Heart right ventricle (tissue), 16 donors: Measurements from ENCODE around the gene TMEM18. TPM values are rescaled to one million over a fixed set of nuclear protein-coding genes. Genes with fewer than 3 reads are reported as not detected.
A peak's percentile ranks its signal among the peaks of the same experiment; 100 is the strongest.
"Not testable (repeated sequence)": the region's sequence is repeated elsewhere in the genome, so short reads cannot be mapped to it uniquely, and the experiment has no call there.

Experiments used
- ATAC-seq, 8 donors: fragments of 200-7000 bp; cut with Tn5 transposase; one replicate each; pipeline ENCODE4 v1.9.1; 2020; ENCODE audit warnings: mild to moderate bottlenecking in 8 of 8, moderate library complexity in 8 of 8, moderate number of reproducible peaks in 1 of 8
- DNase-seq, 2 donors: peaks; one replicate each; pipeline ENCODE4 v3.0.0-alpha.2; 2020
- H3K27ac ChIP-seq, 10 donors: fragments of 200-600 bp; sonication (generic) in 2 of 10; one replicate each; pipeline versions ENCODE4 v1.5.0 to v1.8.0; 2020 to 2022; ENCODE audit warnings: mild to moderate bottlenecking in 3 of 10
- H3K27me3 ChIP-seq, 7 donors: fragments of 200-600 bp; one replicate each; pipeline ENCODE4 v1.8.0; 2021 to 2022; ENCODE audit warnings: mild to moderate bottlenecking in 2 of 7
- H3K36me3 ChIP-seq, 9 donors: fragments of 200-600 bp; sonication (generic) in 1 of 9; one replicate each; pipeline versions ENCODE4 v1.5.0 to v1.8.0; 2020 to 2022; ENCODE audit warnings: mild to moderate bottlenecking in 2 of 9
- H3K4me1 ChIP-seq, 9 donors: fragments of 200-600 bp; sonication (generic) in 1 of 9; one replicate each; pipeline versions ENCODE4 v1.5.0 to v1.8.0; 2020 to 2022; ENCODE audit warnings: mild to moderate bottlenecking in 4 of 9
- H3K4me3 ChIP-seq, 10 donors: fragments of 200-600 bp; sonication (generic) in 2 of 10; one replicate each; pipeline versions ENCODE4 v1.5.0 to v1.8.0; 2020 to 2022; ENCODE audit warnings: mild to moderate bottlenecking in 7 of 10, moderate library complexity in 2 of 10
- H3K9me3 ChIP-seq, 11 donors: fragments of 200-600 bp in 10 of 11; sonication (generic) in 2 of 11; one replicate each; pipeline versions ENCODE4 v1.5.0 to v1.8.0; 2013 to 2022; ENCODE audit warnings: mild to moderate bottlenecking in 2 of 11, control low read depth in 1 of 11, moderate library complexity in 1 of 11
- CTCF ChIP-seq, 9 donors: fragments of 200-600 bp; sonication (generic) in 2 of 9; IDR thresholded peaks; one replicate each; pipeline versions ENCODE4 v1.5.0 to v1.8.0; 2021 to 2022; ENCODE audit warnings: antibody characterized with exemption in 9 of 9, mild to moderate bottlenecking in 5 of 9, moderate library complexity in 1 of 9
- WGBS, 2 donors: extraction: QIAGEN DNeasy Blood & Tissue Kit; methylation state at CpG; one replicate each; pipeline ENCODE4 v1.1.7; 2013; ENCODE audit warnings: inconsistent platforms in 1 of 2; 5-methylcytosine and 5-hydroxymethylcytosine counted together
- intact Hi-C, 10 donors: fragments of 100-400 bp; cut with DNase I; formaldehyde crosslinking; loops; one replicate each; pipeline versions ENCODE4 v1.11.1 to v1.14.2; 2022
- polyA plus RNA-seq, 2 donors: library from polyadenylated mRNA; stranded (reverse); fragments of 200-250 nt; gene quantifications; one replicate each; pipeline ENCODE4 v1.2.3, GENCODE V29; 2013
- total RNA-seq, 10 donors: library from RNA; stranded (reverse); fragmentation: NEBNext Ultra II Directional in 3 of 10; extraction: Animal tissue kit (Norgen Biotek cat#: 25700) in 3 of 10; gene quantifications; one replicate each; pipeline versions ENCODE4 v1.2.1 to v1.2.4, GENCODE V29; 2021 to 2023
- donor health status: Arrhythmogenic right ventricular cardiomyopathy.
- donor health status: ischemic (EF 13 %, LVEDD 7.1; RV severe dilation, severe dysfunction).
- donor health status: healthy with polysubstance abuse.
- donor health status: DM: no; HTN: yes; CAD: no.
- donor health status: DM: no; HTN: no; CAD: no.
- donor health status: ischemic (EF 25% LVEDD 6.9; RV normal size, moderate dysfunction).
- donor health status: ischemic (EF 25% LVEDD 5.7; RV mildly dilated, moderate dysfunction).
- donor health status: healthy.
- donor health status: DM: yes; HTN: yes; CAD: no.
- donor health status: Ischemic cardiomyopathy.
- donor health status: ischemic (EF 35%, LVEDD 5.7; RV mildly dilated, moderate dysfunction).
- donor health status: nonischemic (EF 11% LVEDD 7.7; RV severe dilation, severe dysfunction).
- donor health status: DM: yes; HTN: yes; CAD: no.
- donor health status: PGD.
- donor health status: ischemic (EF 29% LVEDD 5.4; RV normal size, mild dysfunction).
- donor health status: nonischemic (EF 23%, LVEDD 6.1; RV moderate dilation, normal function).

The TMEM18 gene
- total and polyA plus RNA-seq, 12 donors, result 10.1 to 21.9 (median 12.2) TPM

GRCh38 chr2:709138-709765 is 32.0 kb upstream of the TMEM18 start:
- intact Hi-C loops, result no loop called here
- TF ChIP-seq CTCF (IDR thresholded peaks at IDR 0.05), result no peak
- ATAC-seq (no peak), DNase-seq (no peak)
- no peaks in the 10 kb centered on the region for H3K36me3 ChIP-seq
- peaks cover 0 to 51% (median 36%) of the 10 kb centered on the region in 7 donors for H3K27me3 ChIP-seq
- WGBS, 2 donors, result 67 to 73% methylated on average over 23 of the region's 23 CpGs
- H3K4me1 ChIP-seq, result no peaks in the 10 kb centered on the region
- H3K27ac ChIP-seq, result no peak overlapping the region
- no peak overlapping the region for H3K4me3 ChIP-seq
- peaks cover 0 to 6% (median 0%) of the 10 kb centered on the region in 11 donors for H3K9me3 ChIP-seq

- no peak overlapping the region for H3K4me3 ChIP-seq
- H3K27me3 ChIP-seq, result peaks cover 0 to 45% (median 32%) of the 10 kb centered on the region in 7 donors
- 60 to 67% methylated on average over 18 of the region's 18 CpGs for WGBS, 2 donors
- H3K9me3 ChIP-seq, result peaks cover 0 to 8% (median 0%) of the 10 kb centered on the region in 11 donors
- H3K27ac ChIP-seq, result no peak overlapping the region
- DNase-seq (no peak), ATAC-seq (peak in 1 of 8 donors; percentile 33)
- no peaks in the 10 kb centered on the region for H3K4me1 ChIP-seq
- intact Hi-C loops, result no loop called here
- no peaks in the 10 kb centered on the region for H3K36me3 ChIP-seq
- TF ChIP-seq CTCF (IDR thresholded peaks at IDR 0.05), result no peak
These were observed 31.5 kb upstream of the TMEM18 start for GRCh38 chr2:708667-709066.

GRCh38 chr2:705971-706511 is 28.8 kb upstream of the TMEM18 start:
- intact Hi-C loops, result no loop called here
- no peaks in the 10 kb centered on the region for H3K4me1 ChIP-seq
- DNase-seq (no peak), ATAC-seq (no peak)
- 82 to 85% methylated on average over 7 of the region's 7 CpGs for WGBS, 2 donors
- H3K36me3 ChIP-seq, result no peaks in the 10 kb centered on the region
- no peak overlapping the region for H3K4me3 ChIP-seq
- H3K27me3 ChIP-seq, result peaks cover 0 to 18% (median 11%) of the 10 kb centered on the region in 7 donors
- H3K27ac ChIP-seq, result no peak overlapping the region
- H3K9me3 ChIP-seq, result peaks cover 0 to 8% (median 0%) of the 10 kb centered on the region in 11 donors
- no peak for TF ChIP-seq CTCF (IDR thresholded peaks at IDR 0.05)

GRCh38 chr2:702765-703164 is 25.6 kb upstream of the TMEM18 start:
- H3K9me3 ChIP-seq, result peaks cover 0 to 18% (median 0%) of the 10 kb centered on the region in 11 donors
- H3K27me3 ChIP-seq, H3K27ac ChIP-seq, intact Hi-C loops, H3K4me1 ChIP-seq, H3K4me3 ChIP-seq, H3K36me3 ChIP-seq, ATAC-seq, DNase-seq: not testable (repeated sequence)
- WGBS, 2 donors, result 58 to 71% methylated on average over 8 of the region's 8 CpGs
